Endothelial cell of umbilical vein (primary cell): Measurements from ENCODE around the gene SENP7. TPM values are rescaled to one million over a fixed set of nuclear protein-coding genes. Genes with fewer than 3 reads are reported as not detected.

Experiments used
- BruUV-seq: library from RNA; stranded (reverse); fragments of 400-500 nt; replicated peaks from 2 replicates; lab custom pipeline; 2021; lab: Mats Ljungman, UMichigan
- CTCF ChIA-PET: fragments of 300-600, 350-600 bp; sonication (Branson Sonifier 250); formaldehyde crosslinking; loops from one replicate; lab custom pipeline; 2021; ENCODE audit warnings: antibody characterized with exemption, inconsistent platforms; lab: Charles Lee
- POLR2A ChIA-PET: fragments of 300-600, 350-600 bp; sonication (Branson Sonifier 250); formaldehyde crosslinking; loops from one replicate; lab custom pipeline; 2021; ENCODE audit warnings: antibody characterized with exemption, inconsistent platforms; lab: Charles Lee
- DNase-seq: peaks from one replicate; pipeline ENCODE4 v3.0.0-alpha.2; 2011; ENCODE audit warnings: low read depth, low spot score
- FAIRE-seq: peaks from 2 replicates; lab custom pipeline; 2011; peaks lifted over from hg19 to GRCh38; lab: Jason Lieb, UNC
- H2AFZ ChIP-seq: 2 replicates; pipeline ENCODE4 v1.6.0; 2012; ENCODE audit warnings: low read depth, low read length, control low read depth, inconsistent platforms
- H3K27ac ChIP-seq: 2 replicates; pipeline ENCODE4 v1.5.1; 2011; ENCODE audit warnings: low read depth, mild to moderate bottlenecking, control low read depth, low read length, moderate library complexity; ENCODE audit not compliant: insufficient read depth
- H3K27me3 ChIP-seq, 2 experiments: 2 replicates each; pipeline versions ENCODE4 v1.6.0 to v1.6.1; 2011; ENCODE audit warnings: low read length in 2 of 2, mixed read lengths in 1 of 2; ENCODE audit not compliant: control insufficient read depth in 2 of 2, insufficient read depth in 2 of 2
- H3K36me3 ChIP-seq, 2 experiments: 2 replicates in 1 of 2; 3 replicates in 1 of 2; pipeline ENCODE4 v1.5.1; 2011; ENCODE audit warnings: low read length in 2 of 2, mild to moderate bottlenecking in 1 of 2, moderate library complexity in 1 of 2; ENCODE audit not compliant: control insufficient read depth in 2 of 2, insufficient read depth in 2 of 2; ENCODE audit errors: extremely low read depth in 1 of 2
- H3K4me1 ChIP-seq: 3 replicates; pipeline ENCODE4 v1.5.1; 2011; ENCODE audit warnings: mild to moderate bottlenecking, low read length; ENCODE audit not compliant: control insufficient read depth, insufficient read depth; ENCODE audit errors: extremely low read depth
- H3K4me2 ChIP-seq: 2 replicates; pipeline ENCODE4 v1.6.1; 2011; ENCODE audit warnings: low read length, control low read depth, mixed read lengths; ENCODE audit not compliant: insufficient read depth
- H3K4me3 ChIP-seq, 3 experiments: fragments of 200-600 bp in 1 of 3; sonication (generic), shearing (Covaris generic) in 1 of 3; replicated peaks in 1 of 3; 2 replicates each; pipeline ENCODE4 v1.5.1; 2011 to 2016; ENCODE audit warnings: control low read depth in 3 of 3, low read length in 3 of 3, mild to moderate bottlenecking in 2 of 3, inconsistent platforms in 1 of 3, low read depth in 1 of 3, moderate library complexity in 1 of 3; ENCODE audit not compliant: insufficient read depth in 1 of 3
- H3K79me2 ChIP-seq: 2 replicates; pipeline ENCODE4 v1.6.0; 2012; ENCODE audit warnings: low read length, inconsistent platforms; ENCODE audit not compliant: control insufficient read depth, insufficient read depth
- H3K9ac ChIP-seq: replicated peaks from 2 replicates; pipeline ENCODE3; 2011; ENCODE audit warnings: low read length, control low read depth; ENCODE audit not compliant: insufficient read depth; ENCODE audit errors: extremely low read depth
- H3K9me1 ChIP-seq: replicated peaks from 3 replicates; pipeline ENCODE4 v1.6.0; 2011; ENCODE audit warnings: mild to moderate bottlenecking, low read length; ENCODE audit not compliant: control insufficient read depth, insufficient read depth; ENCODE audit errors: extremely low read depth
- H3K9me3 ChIP-seq: replicated peaks from 2 replicates; pipeline ENCODE4 v1.5.1; 2012; ENCODE audit warnings: low read length, inconsistent platforms; ENCODE audit not compliant: control insufficient read depth, insufficient read depth
- H4K20me1 ChIP-seq: replicated peaks from 2 replicates; pipeline ENCODE3; 2011; ENCODE audit warnings: mild to moderate bottlenecking, low read length; ENCODE audit not compliant: control insufficient read depth, insufficient read depth; ENCODE audit errors: extremely low read depth
- EZH2 ChIP-seq: IDR thresholded peaks from 2 replicates; pipeline ENCODE4 v1.6.1; 2012; ENCODE audit warnings: borderline replicate concordance, low read depth, mild to moderate bottlenecking, moderate library complexity, low read length, inconsistent platforms; ENCODE audit not compliant: severe bottlenecking
- FOS ChIP-seq: IDR thresholded peaks from 2 replicates; pipeline ENCODE4 v1.6.1; 2011; ENCODE audit warnings: mild to moderate bottlenecking, low read length, moderate library complexity, borderline replicate concordance; ENCODE audit not compliant: insufficient read depth
- GATA2 ChIP-seq: IDR thresholded peaks from 2 replicates; pipeline ENCODE4 v1.7.0; 2011; ENCODE audit warnings: low read depth, mild to moderate bottlenecking, moderate library complexity, mixed read lengths, low read length; ENCODE audit not compliant: insufficient read length, insufficient read depth
- JUN ChIP-seq: IDR thresholded peaks from 2 replicates; pipeline ENCODE4 v1.6.1; 2011; ENCODE audit warnings: borderline replicate concordance, low read depth; ENCODE audit not compliant: insufficient read length, insufficient read depth
- MYC ChIP-seq: IDR thresholded peaks from one replicate; pipeline ENCODE4 v1.6.1; 2011; ENCODE audit warnings: mild to moderate bottlenecking, low read depth, low read length
- POLR2A ChIP-seq: IDR thresholded peaks from 2 replicates; pipeline ENCODE4 v1.6.1; 2012; ENCODE audit warnings: low read depth, mild to moderate bottlenecking, control low read depth, low read length
- POLR2AphosphoS5 ChIP-seq: IDR thresholded peaks from 2 replicates; pipeline ENCODE4 v1.6.1; 2012; ENCODE audit warnings: low read depth, mild to moderate bottlenecking, control low read depth, low read length, moderate library complexity; ENCODE audit not compliant: insufficient read depth
- dilution Hi-C: fragments of 300-500 bp; cut with MboI; formaldehyde crosslinking; loops from one replicate; pipeline ENCODE4 v1.15.0; 2019; ENCODE audit warnings: low sequenced_read_pairs; ENCODE audit not compliant: extremely low pct_ligation_motif_present
- intact Hi-C: fragments of 100-400 bp; cut with micrococcal nuclease; formaldehyde crosslinking; loops from one replicate; pipeline ENCODE4 v1.10.0; 2022
- polyA plus RNA-seq, 4 experiments: library from polyadenylated mRNA; depleted of rRNA in 3 of 4; stranded (reverse) in 3 of 4; unstranded in 1 of 4; fragments of >200 nt; gene quantifications; 2 replicates each; pipeline versions ENCODE4 v1.2.1 to v1.2.3, GENCODE V29; 2011 to 2012; ENCODE audit warnings: missing spikeins in 1 of 4
- total RNA-seq: library from RNA; stranded (reverse); gene quantifications from 2 replicates; pipeline ENCODE4 v1.2.3, GENCODE V29; 2021
- TF ChIP-seq, protein P1 (sequence below): IDR thresholded peaks from 2 replicates; pipeline ENCODE4 v1.6.1; 2011; ENCODE audit not compliant: insufficient read depth, insufficient read length
- TF ChIP-seq, protein P2 (sequence below), 2 donors: IDR thresholded peaks; 1 replicate in 1 of 2; 2 replicates in 1 of 2; pipeline ENCODE4 v1.5.1; 2011; ENCODE audit warnings: low read length in 2 of 2, mild to moderate bottlenecking in 2 of 2, moderate library complexity in 2 of 2, control low read depth in 1 of 2, inconsistent platforms in 1 of 2, low read depth in 1 of 2; ENCODE audit not compliant: insufficient read depth in 1 of 2; ENCODE audit errors: extremely low read depth in 1 of 2

SENP7 gene
- total and polyA plus RNA-seq, 2 donors (not counting 3 experiments of a cell fraction or from before 2014, with no cell fraction given), result 5.1 to 18.7 TPM

DNA sequence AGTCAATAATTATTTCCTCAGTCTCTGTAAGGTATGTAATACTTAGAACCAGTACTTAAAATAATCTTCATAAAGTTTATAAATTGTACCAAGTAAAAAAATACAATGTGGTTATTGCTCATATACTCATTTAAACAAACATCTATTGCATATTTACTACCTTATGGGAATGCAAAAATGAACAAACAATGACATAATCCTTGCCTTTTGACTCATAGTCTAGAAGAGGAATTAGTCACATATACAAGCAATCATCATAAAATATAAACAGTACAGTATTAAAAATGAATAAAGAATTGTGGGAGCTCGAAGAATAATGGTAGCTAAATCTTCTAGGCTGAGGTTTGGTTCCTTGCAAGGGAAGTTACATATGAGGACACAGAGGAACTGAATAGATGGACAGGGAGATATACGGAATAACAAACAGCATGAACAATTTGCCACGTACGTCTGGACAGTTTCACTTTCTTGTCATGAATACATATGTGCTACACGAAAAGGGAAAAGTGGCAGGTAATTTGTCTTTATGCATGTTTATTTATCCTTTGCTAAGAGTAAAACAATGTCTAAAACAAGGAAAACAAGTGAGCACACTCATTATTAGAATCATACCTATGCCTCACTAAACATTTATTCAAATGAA is 209.8 kb downstream of the SENP7 start:
- peaks cover 0 to 3% of the 10 kb centered on the region in 2 experiments for H3K36me3 ChIP-seq
- no peaks in the 10 kb centered on the region for H3K27me3 ChIP-seq
- H3K4me3 ChIP-seq, result peak overlapping the region in 1 of 3 experiments; percentile 15
- no peaks in the 10 kb centered on the region for H3K9me1 ChIP-seq
- dilution Hi-C loops (no loop called here), intact Hi-C loops (no loop called here)
- peaks cover 2% of the 10 kb centered on the region for H3K9me3 ChIP-seq
- POLR2A ChIA-PET, result no interaction called here
- H3K9ac ChIP-seq, result peak overlapping the region; percentile 23
- peak; percentile 47 for DNase-seq
- no peak overlapping the region for H3K27ac ChIP-seq
- no peaks in the 10 kb centered on the region for H3K4me1 ChIP-seq
- H2AFZ ChIP-seq, result no peak overlapping the region
- BruUV-seq, result no TSS peak
- no peak for FAIRE-seq
- peak; percentile 12 for TF ChIP-seq JUN
- no peak for TF ChIP-seq EZH2
- H3K4me2 ChIP-seq, result peak overlapping the region; percentile 34
- no peaks in the 10 kb centered on the region for H4K20me1 ChIP-seq
- CTCF ChIA-PET, result interaction anchor here (2.6 kb wide), 1 partner anchor 18 kb away, joined by 8 read pairs; the partner anchor contains the start of gene IMPG2
- H3K79me2 ChIP-seq, result no peaks in the 10 kb centered on the region

DNA sequence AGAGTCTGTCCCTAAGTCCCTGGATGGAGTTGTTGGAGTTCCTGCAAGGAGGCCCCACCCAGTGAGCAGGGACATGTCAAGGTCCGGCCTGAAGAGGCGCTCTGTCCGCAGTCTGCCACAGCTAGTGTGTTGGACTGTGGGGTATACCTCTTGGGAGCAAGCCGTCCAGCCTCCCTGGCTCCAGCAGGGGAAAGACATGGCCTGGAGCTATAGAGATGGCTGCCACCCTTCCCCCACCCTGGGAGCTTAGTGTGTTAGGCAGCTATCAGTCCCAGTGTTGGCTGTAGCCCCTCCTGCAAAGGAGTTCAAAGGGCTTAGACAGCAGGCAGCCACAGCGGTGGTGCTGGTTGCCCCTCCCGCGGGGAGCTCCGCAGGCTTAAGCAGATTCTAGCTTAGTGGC is 212.9 kb downstream of the SENP7 start:
- no peaks in the 10 kb centered on the region for H3K9me1 ChIP-seq
- intact Hi-C loops, result no loop called here
- H3K4me2 ChIP-seq, result no peak overlapping the region
- FAIRE-seq (no peak), DNase-seq (no peak)
- CTCF ChIA-PET, result no interaction called here
- H3K9ac ChIP-seq, result no peak overlapping the region
- H4K20me1 ChIP-seq, result no peaks in the 10 kb centered on the region
- H3K27me3 ChIP-seq, result no peaks in the 10 kb centered on the region
- BruUV-seq, result no TSS peak
- peaks cover 0 to 3% of the 10 kb centered on the region in 2 experiments for H3K36me3 ChIP-seq
- TF ChIP-seq JUN (no peak), FOS (no peak), MYC (no peak), POLR2AphosphoS5 (no peak), POLR2A (no peak), EZH2 (no peak), GATA2 (no peak)
- TF ChIP-seq, protein P1, sequence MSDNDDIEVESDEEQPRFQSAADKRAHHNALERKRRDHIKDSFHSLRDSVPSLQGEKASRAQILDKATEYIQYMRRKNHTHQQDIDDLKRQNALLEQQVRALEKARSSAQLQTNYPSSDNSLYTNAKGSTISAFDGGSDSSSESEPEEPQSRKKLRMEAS, result no peak
- TF ChIP-seq, protein P2, sequence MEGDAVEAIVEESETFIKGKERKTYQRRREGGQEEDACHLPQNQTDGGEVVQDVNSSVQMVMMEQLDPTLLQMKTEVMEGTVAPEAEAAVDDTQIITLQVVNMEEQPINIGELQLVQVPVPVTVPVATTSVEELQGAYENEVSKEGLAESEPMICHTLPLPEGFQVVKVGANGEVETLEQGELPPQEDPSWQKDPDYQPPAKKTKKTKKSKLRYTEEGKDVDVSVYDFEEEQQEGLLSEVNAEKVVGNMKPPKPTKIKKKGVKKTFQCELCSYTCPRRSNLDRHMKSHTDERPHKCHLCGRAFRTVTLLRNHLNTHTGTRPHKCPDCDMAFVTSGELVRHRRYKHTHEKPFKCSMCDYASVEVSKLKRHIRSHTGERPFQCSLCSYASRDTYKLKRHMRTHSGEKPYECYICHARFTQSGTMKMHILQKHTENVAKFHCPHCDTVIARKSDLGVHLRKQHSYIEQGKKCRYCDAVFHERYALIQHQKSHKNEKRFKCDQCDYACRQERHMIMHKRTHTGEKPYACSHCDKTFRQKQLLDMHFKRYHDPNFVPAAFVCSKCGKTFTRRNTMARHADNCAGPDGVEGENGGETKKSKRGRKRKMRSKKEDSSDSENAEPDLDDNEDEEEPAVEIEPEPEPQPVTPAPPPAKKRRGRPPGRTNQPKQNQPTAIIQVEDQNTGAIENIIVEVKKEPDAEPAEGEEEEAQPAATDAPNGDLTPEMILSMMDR (IDR thresholded peaks at IDR 0.05; ENCODE audit: extremely low read depth in 1 of 2, insufficient read depth in 1 of 2, low read depth in 1 of 2, low read length in 2 of 2), result no peak
- H3K9me3 ChIP-seq, result no peaks in the 10 kb centered on the region
- H3K4me1 ChIP-seq, result no peaks in the 10 kb centered on the region
- H3K4me3 ChIP-seq, result no peak overlapping the region
- no peaks in the 10 kb centered on the region for H3K79me2 ChIP-seq
- dilution Hi-C loops, result no loop called here
- H3K27ac ChIP-seq, result no peak overlapping the region
- H2AFZ ChIP-seq, result no peak overlapping the region
- POLR2A ChIA-PET, result no interaction called here
